ENCODE results near the gene LMNTD1.

DNA sequence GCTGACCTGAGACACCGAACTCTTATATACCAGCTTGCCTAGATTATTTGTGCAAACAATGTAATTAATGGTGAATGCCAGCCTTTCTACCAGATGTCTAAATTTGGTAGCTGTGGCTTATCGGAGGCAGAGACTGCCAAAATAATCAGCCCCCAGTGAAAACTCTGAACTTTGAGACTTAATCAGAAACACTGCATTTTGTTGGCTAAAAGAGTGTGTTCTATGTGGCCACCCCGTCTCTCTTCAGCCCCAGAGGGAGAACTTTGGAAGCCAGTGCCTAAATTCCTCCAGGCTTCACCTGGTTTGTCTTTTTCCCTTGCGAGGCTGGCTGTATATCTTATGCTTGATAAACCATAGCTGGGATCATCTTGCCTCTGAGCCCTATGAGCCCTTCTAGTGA is 90.1 kb downstream of the LMNTD1 start:
- TF ChIP-seq EZH2 (IDR thresholded peaks at IDR 0.05; ENCODE audit: borderline replicate concordance, low read depth, low read length, poor library complexity, severe bottlenecking) = no peak
- no peak for TF ChIP-seq CTCF (conservative IDR thresholded peaks at IDR 0.05; ENCODE audit: low read depth, low read length)

All from A673 (cell line).